ENCODE measurements around the gene ANXA5. TPM values are rescaled to one million over a fixed set of nuclear protein-coding genes. Genes with fewer than 3 reads are reported as not detected.

Gene ANXA5
- total RNA-seq, 2 experiments from 2014 or later = 224 to 260 TPM

- no peak for DNase-seq
- Mint-ChIP-seq H3K4me1 (peaks cover 3% of the 10 kb centered on the region), H3K36me3 (ENCODE audit: low read depth) (peaks cover 18% of the 10 kb centered on the region), H3K27me3 (no peaks in the 10 kb centered on the region), H3K4me3 (no peak overlapping the region), H3K27ac (no peak overlapping the region), H3K9me3 (no peaks in the 10 kb centered on the region)
- ChIA-PET POLR2A (no interaction called here), CTCF (no interaction called here)
Measured at GRCh38 chr4:121686255-121686654, 10.5 kb downstream of the ANXA5 start.

DNA sequence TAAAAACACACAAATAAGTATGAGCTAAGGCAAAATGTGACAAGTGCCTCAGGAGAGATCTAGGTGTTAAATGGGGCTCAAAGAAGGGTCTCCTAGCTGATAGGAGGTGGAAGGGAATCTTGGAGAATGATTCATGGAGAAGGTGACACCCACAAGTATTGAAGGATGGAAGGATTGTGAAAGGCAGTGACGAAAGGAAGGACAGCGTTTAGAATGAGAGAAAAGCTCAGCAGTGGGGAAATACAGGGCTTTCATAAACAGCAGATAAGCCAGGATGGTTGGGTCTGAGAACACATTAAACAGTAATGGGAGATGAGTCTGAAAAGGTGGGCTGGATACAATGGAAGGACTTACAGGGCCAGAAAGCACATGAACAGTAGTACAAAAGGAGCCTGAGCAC is 11.5 kb downstream of the ANXA5 start:
- no peak for DNase-seq
- H3K9me3 Mint-ChIP-seq = no peaks in the 10 kb centered on the region
- ChIA-PET POLR2A (no interaction called here), CTCF (interaction anchor here (1.2 kb wide), 1 partner anchor 19 kb away, joined by 3 read pairs; no protein-coding TSS in a partner anchor)
- H3K4me1 Mint-ChIP-seq = peaks cover 3% of the 10 kb centered on the region
- no peak overlapping the region for H3K4me3 Mint-ChIP-seq
- no peaks in the 10 kb centered on the region for H3K27me3 Mint-ChIP-seq
- H3K27ac Mint-ChIP-seq = no peak overlapping the region
- peaks cover 26% of the 10 kb centered on the region for H3K36me3 Mint-ChIP-seq (ENCODE audit: low read depth)

- H3K27me3 Mint-ChIP-seq = no peaks in the 10 kb centered on the region
- no peak for DNase-seq
- H3K9me3 Mint-ChIP-seq = no peaks in the 10 kb centered on the region
- ChIA-PET POLR2A (no interaction called here), CTCF (no interaction called here)
- peaks cover 31% of the 10 kb centered on the region for H3K36me3 Mint-ChIP-seq (ENCODE audit: low read depth)
- no peak overlapping the region for H3K4me3 Mint-ChIP-seq
- H3K27ac Mint-ChIP-seq = no peak overlapping the region
- peaks cover 3% of the 10 kb centered on the region for H3K4me1 Mint-ChIP-seq
Measured at GRCh38 chr4:121684561-121684960, 12.2 kb downstream of the ANXA5 start.

DNA sequence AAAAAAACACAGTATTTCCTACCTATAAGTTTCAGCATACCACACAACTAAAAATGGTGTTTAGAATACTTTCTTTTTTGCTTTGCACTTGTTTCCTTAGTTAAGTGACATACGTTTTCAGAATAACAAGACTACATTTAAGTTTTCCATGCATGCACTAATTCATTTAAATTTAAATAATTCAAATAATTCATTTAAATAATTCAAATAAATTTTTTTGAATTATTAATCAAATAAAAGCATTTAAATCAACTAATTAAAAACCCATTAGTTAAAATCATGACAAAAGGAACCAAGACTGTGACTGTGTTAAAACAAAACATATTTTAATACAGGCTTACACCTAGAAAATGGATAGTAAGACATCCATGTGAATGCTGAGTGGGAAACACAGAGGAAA is 12.8 kb downstream of the ANXA5 start:
- ChIA-PET POLR2A (no interaction called here), CTCF (no interaction called here)
- no peaks in the 10 kb centered on the region for H3K27me3 Mint-ChIP-seq
- no peak for DNase-seq
- H3K4me1 Mint-ChIP-seq = peaks cover 3% of the 10 kb centered on the region
- H3K4me3 Mint-ChIP-seq = no peak overlapping the region
- no peaks in the 10 kb centered on the region for H3K9me3 Mint-ChIP-seq
- no peak overlapping the region for H3K27ac Mint-ChIP-seq
- peaks cover 35% of the 10 kb centered on the region for H3K36me3 Mint-ChIP-seq (ENCODE audit: low read depth)

DNA sequence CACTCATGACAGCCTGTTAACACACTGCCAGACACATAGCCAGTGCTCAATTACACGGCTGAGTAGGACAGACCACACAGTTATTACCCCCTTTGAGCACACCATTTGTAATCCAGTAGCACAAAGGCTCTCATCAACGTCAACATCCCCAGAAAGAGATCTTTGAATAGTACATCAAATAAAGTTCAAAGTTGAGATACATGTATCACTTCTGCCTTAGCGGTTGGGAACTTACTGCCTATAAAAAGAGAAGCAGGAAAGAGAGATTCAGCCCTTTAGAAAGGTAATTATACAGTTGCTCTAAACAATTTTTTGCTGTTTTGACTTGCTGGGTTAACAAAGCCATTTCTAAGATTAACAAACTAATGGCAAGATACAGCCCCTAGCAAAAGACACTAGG is 16.2 kb downstream of the ANXA5 start:
- H3K36me3 Mint-ChIP-seq (ENCODE audit: low read depth) = peaks cover 49% of the 10 kb centered on the region
- CTCF ChIA-PET = no interaction called here
- no peaks in the 10 kb centered on the region for H3K4me1 Mint-ChIP-seq
- POLR2A ChIA-PET = no interaction called here
- H3K4me3 Mint-ChIP-seq = no peak overlapping the region
- H3K27ac Mint-ChIP-seq = no peak overlapping the region
- no peaks in the 10 kb centered on the region for H3K9me3 Mint-ChIP-seq
- DNase-seq = no peak
- no peaks in the 10 kb centered on the region for H3K27me3 Mint-ChIP-seq

DNA sequence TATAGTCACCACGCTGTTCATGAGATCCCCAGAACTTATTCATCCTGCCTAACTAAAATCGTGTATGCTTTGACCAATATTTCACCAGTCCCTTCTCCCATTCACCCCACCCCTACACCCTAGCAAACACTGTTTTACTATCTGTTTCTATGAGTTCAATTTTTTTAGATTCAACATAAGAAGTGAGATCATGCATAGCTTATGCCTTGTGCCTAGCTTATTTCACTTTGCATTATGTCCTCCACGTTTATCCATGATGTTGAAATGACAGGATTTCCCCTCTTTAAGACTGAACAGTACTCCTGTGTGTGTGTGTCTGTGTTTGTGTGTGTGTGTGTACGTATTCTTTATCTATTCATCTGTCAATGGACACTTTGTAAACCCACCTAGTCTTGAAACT is 16.8 kb downstream of the ANXA5 start:
- H3K36me3 Mint-ChIP-seq (ENCODE audit: low read depth) = peaks cover 43% of the 10 kb centered on the region
- H3K4me3 Mint-ChIP-seq = no peak overlapping the region
- no peaks in the 10 kb centered on the region for H3K4me1 Mint-ChIP-seq
- H3K27me3 Mint-ChIP-seq = no peaks in the 10 kb centered on the region
- H3K27ac Mint-ChIP-seq = no peak overlapping the region
- CTCF ChIA-PET = no interaction called here
- no peaks in the 10 kb centered on the region for H3K9me3 Mint-ChIP-seq
- POLR2A ChIA-PET = no interaction called here
- DNase-seq = no peak

- DNase-seq = no peak
- ChIA-PET POLR2A (no interaction called here), CTCF (interaction anchor here (0.6 kb wide), 1 partner anchor 215 kb away, joined by 3 read pairs; no protein-coding TSS in a partner anchor)
- H3K36me3 Mint-ChIP-seq (ENCODE audit: low read depth) = peaks cover 41% of the 10 kb centered on the region
- no peaks in the 10 kb centered on the region for H3K4me1 Mint-ChIP-seq
- no peaks in the 10 kb centered on the region for H3K9me3 Mint-ChIP-seq
- H3K27me3 Mint-ChIP-seq = no peaks in the 10 kb centered on the region
- H3K27ac Mint-ChIP-seq = no peak overlapping the region
- no peak overlapping the region for H3K4me3 Mint-ChIP-seq
Measured at GRCh38 chr4:121679267-121679666, 17.5 kb downstream of the ANXA5 start.

GRCh38 chr4:121677524-121677923 is 19.3 kb downstream of the ANXA5 start:
- H3K27ac Mint-ChIP-seq = no peak overlapping the region
- no peak for DNase-seq
- POLR2A ChIA-PET = no interaction called here
- no peaks in the 10 kb centered on the region for H3K27me3 Mint-ChIP-seq
- CTCF ChIA-PET = interaction anchor here (0.7 kb wide), 1 partner anchor 99 kb away, joined by 3 read pairs; no protein-coding TSS in a partner anchor
- H3K36me3 Mint-ChIP-seq (ENCODE audit: low read depth) = peaks cover 44% of the 10 kb centered on the region
- no peak overlapping the region for H3K4me3 Mint-ChIP-seq
- H3K4me1 Mint-ChIP-seq = peaks cover 1% of the 10 kb centered on the region
- H3K9me3 Mint-ChIP-seq = no peaks in the 10 kb centered on the region

DNA sequence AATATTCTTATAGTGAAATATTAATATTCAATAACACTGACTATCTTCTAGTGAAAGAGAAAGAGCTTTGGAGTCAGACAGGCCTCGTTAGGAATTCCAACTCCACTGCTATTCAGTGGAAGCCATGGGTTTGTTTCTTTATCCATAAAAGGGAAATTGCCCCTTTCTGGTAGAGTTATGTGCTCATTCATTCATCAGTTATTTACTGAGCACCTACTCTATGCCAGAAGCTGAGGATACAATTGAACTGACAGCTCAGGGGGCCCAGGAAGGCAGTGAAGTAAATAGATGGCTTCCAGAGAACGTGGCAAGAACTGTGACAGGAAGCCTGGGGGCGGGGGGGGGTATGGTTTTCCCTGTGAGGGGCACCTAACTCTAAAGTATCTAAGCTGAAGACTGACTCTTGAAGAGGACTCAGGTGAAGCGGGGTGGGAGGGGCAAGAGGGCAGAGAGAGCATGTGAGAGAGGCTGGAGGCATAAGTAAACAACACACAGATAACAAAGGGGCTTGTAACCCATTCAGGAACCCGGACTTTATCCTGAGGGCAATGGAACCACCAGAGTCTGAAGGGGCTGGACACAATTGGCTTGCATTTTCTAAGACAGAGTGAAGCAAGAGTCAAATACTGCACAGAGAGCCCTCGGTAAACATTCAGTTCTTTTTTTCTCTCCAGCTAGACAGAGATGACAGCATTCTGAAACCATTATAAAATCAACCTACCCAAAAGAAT is 20.3 kb downstream of the ANXA5 start:
- no peaks in the 10 kb centered on the region for H3K9me3 Mint-ChIP-seq
- ChIA-PET POLR2A (no interaction called here), CTCF (interaction anchor here (1.1 to 1.2 kb wide), 2 partner anchors 31 to 146 kb away, joined by 3 read pairs; no protein-coding TSS in a partner anchor)
- peaks cover 51% of the 10 kb centered on the region for H3K36me3 Mint-ChIP-seq (ENCODE audit: low read depth)
- H3K27ac Mint-ChIP-seq = no peak overlapping the region
- H3K4me3 Mint-ChIP-seq = no peak overlapping the region
- H3K27me3 Mint-ChIP-seq = no peaks in the 10 kb centered on the region
- DNase-seq = no peak
- H3K4me1 Mint-ChIP-seq = peaks cover 1% of the 10 kb centered on the region

- ChIA-PET CTCF (interaction anchor here (1.1 to 1.2 kb wide), 2 partner anchors 32 to 146 kb away, joined by 3 read pairs; no protein-coding TSS in a partner anchor), POLR2A (no interaction called here)
- DNase-seq = no peak
- Mint-ChIP-seq H3K27ac (no peak overlapping the region), H3K36me3 (ENCODE audit: low read depth) (peaks cover 50% of the 10 kb centered on the region), H3K4me3 (no peak overlapping the region), H3K27me3 (no peaks in the 10 kb centered on the region), H3K4me1 (peaks cover 1% of the 10 kb centered on the region), H3K9me3 (no peaks in the 10 kb centered on the region)
Measured at GRCh38 chr4:121675715-121676114, 21.1 kb downstream of the ANXA5 start.

GRCh38 chr4:121674696-121675095 is 22.1 kb downstream of the ANXA5 start:
- Mint-ChIP-seq H3K4me3 (no peak overlapping the region), H3K9me3 (no peaks in the 10 kb centered on the region), H3K27ac (no peak overlapping the region), H3K4me1 (peaks cover 1% of the 10 kb centered on the region), H3K36me3 (ENCODE audit: low read depth) (peaks cover 45% of the 10 kb centered on the region), H3K27me3 (no peaks in the 10 kb centered on the region)
- ChIA-PET CTCF (no interaction called here), POLR2A (no interaction called here)
- no peak for DNase-seq

GRCh38 chr4:121674191-121674590 is 22.6 kb downstream of the ANXA5 start:
- Mint-ChIP-seq H3K4me3 (no peak overlapping the region), H3K4me1 (peaks cover 1% of the 10 kb centered on the region), H3K27ac (no peak overlapping the region), H3K9me3 (no peaks in the 10 kb centered on the region), H3K27me3 (no peaks in the 10 kb centered on the region), H3K36me3 (ENCODE audit: low read depth) (peaks cover 47% of the 10 kb centered on the region)
- ChIA-PET POLR2A (no interaction called here), CTCF (no interaction called here)
- no peak for DNase-seq

DNA sequence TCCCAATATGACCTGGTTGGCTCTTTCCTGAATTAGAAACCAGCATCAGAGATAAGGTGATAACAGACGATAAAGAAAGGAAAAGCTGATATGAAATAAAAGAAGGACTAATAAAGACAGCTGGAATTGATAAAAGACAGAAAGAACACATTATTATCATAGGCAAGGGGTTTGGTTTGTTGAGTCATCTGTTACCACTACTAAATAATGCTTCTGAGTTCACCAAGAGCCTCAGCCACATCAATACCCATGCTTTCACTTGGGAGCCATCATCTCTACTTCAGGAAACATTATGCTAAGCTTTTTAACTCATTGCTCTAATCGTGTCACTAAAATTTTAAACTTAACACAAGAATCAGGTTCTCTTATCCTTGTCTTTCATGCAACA is 27.6 kb downstream of the ANXA5 start:
- Mint-ChIP-seq H3K36me3 (ENCODE audit: low read depth) (peaks cover 51% of the 10 kb centered on the region), H3K9me3 (no peaks in the 10 kb centered on the region), H3K4me3 (no peak overlapping the region), H3K27me3 (no peaks in the 10 kb centered on the region), H3K4me1 (peaks cover 1% of the 10 kb centered on the region), H3K27ac (no peak overlapping the region)
- CTCF ChIA-PET = interaction anchor here (1.1 kb wide), 1 partner anchor 27 kb away, joined by 3 read pairs; no protein-coding TSS in a partner anchor
- no peak for DNase-seq
- POLR2A ChIA-PET = no interaction called here
